ENCODE results near the gene UMAD1. TPM values are rescaled to one million over a fixed set of nuclear protein-coding genes. Genes with fewer than 3 reads are reported as not detected.

The UMAD1 gene
- total RNA-seq, 4 donors from 2014 or later = 5.6 to 13.2 (median 12.1) TPM

DNA sequence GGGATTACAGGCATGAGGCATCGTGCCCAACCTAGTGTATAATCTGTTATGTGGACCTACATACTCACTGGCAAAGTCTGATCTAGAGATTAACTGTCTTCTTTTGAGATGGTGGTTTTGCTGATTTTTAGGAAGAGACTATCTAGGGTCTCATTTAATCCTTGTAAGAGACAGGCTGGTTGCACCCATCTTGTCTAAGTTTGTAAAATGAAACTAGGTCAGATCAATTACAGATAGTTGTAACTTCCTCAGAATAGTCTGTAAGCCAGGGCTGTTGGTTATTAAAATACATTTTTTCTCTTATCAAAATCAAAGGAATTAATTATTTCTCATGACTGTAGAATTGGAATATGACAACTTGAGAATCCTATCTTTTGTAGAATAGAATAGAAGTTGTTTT lies 142.4 kb downstream of the UMAD1 start:
- TF ChIP-seq, protein P1, sequence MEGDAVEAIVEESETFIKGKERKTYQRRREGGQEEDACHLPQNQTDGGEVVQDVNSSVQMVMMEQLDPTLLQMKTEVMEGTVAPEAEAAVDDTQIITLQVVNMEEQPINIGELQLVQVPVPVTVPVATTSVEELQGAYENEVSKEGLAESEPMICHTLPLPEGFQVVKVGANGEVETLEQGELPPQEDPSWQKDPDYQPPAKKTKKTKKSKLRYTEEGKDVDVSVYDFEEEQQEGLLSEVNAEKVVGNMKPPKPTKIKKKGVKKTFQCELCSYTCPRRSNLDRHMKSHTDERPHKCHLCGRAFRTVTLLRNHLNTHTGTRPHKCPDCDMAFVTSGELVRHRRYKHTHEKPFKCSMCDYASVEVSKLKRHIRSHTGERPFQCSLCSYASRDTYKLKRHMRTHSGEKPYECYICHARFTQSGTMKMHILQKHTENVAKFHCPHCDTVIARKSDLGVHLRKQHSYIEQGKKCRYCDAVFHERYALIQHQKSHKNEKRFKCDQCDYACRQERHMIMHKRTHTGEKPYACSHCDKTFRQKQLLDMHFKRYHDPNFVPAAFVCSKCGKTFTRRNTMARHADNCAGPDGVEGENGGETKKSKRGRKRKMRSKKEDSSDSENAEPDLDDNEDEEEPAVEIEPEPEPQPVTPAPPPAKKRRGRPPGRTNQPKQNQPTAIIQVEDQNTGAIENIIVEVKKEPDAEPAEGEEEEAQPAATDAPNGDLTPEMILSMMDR (IDR thresholded peaks at IDR 0.05) = no peak

DNA sequence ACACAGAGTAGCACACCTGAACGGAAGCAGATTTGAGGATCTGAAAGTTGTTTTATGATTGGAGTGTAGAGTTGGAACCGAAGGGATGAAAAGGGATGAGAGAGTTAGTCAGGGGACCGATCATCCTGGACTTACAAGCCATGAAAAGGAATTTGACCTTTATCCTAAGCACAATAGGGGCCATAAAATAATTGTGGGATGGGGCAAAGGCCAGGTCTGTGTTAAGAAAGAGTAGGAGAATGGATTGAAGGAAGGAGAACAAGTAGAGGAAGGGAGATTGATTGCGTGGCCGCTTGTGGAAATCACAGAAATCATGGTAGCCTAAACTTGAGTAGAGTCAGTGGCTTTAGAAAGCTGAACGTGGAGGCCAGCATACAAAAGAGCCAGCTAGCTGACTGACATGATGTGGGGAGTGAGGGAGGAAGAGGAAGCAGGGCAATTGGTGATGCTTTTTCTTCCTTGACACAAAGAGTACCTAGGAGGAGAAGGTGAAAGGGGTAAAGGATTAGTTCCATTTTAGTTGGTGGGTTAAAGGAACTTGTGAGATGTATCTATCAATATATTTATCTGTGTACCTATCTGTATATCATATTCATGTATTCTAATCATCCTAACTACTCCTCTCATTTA lies 144.9 kb downstream of the UMAD1 start:
- DNase-seq (ENCODE audit: low spot score) (no peak), ATAC-seq (ENCODE audit: low FRiP score) (no peak)
- TF ChIP-seq, protein P1 (IDR thresholded peaks at IDR 0.05) = no peak

More for the DNA sequence above, 142.4 kb downstream of the UMAD1 start:
- ATAC-seq (ENCODE audit: low FRiP score) (no peak), DNase-seq (ENCODE audit: low spot score) (no peak)

DNA sequence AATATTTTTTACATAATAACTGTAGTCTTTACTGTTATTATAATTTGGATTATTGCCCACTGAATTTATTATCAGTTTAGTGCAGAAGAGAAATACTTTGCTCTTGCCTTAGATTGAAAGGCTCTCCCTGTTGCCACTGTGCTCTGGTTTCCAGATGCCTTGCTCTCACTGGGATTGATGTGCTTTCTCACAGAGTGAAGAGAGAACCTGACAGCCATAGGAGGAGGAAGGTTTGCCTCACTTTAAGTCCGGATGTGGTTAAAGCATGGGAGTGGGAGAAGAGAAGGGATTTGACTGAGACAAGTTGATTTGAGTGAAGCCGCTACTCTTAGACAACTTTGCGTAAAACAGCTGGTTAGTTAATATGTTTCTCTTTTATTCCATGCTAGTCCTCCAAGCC lies 146.0 kb downstream of the UMAD1 start:
- ATAC-seq (ENCODE audit: low FRiP score) (no peak), DNase-seq (ENCODE audit: low spot score) (no peak)
- TF ChIP-seq, protein P1 (IDR thresholded peaks at IDR 0.05) = no peak

DNA sequence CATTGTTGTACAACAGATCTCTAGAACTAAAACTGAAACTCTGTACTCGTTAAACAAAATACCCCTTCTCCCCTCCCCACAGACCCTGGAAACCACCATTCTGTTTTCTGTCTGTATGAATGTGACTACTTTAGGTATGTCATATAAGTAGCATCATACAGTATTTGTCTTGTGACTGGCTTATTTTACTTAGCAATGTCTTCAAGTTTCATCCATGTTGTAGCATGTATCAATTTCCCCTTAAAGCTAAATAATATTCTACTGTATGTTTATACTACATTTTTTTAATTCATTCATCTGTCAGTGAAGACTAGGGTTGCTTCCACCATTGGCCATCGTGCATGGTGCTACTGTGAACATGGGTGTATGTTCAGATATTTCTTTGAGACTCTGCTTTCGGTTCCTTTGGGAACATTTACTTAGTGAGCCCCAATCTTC lies 149.0 kb downstream of the UMAD1 start:
- no peak for DNase-seq (ENCODE audit: low spot score)
- no peak for ATAC-seq (ENCODE audit: low FRiP score)
- TF ChIP-seq, protein P1 (IDR thresholded peaks at IDR 0.05) = no peak

DNA sequence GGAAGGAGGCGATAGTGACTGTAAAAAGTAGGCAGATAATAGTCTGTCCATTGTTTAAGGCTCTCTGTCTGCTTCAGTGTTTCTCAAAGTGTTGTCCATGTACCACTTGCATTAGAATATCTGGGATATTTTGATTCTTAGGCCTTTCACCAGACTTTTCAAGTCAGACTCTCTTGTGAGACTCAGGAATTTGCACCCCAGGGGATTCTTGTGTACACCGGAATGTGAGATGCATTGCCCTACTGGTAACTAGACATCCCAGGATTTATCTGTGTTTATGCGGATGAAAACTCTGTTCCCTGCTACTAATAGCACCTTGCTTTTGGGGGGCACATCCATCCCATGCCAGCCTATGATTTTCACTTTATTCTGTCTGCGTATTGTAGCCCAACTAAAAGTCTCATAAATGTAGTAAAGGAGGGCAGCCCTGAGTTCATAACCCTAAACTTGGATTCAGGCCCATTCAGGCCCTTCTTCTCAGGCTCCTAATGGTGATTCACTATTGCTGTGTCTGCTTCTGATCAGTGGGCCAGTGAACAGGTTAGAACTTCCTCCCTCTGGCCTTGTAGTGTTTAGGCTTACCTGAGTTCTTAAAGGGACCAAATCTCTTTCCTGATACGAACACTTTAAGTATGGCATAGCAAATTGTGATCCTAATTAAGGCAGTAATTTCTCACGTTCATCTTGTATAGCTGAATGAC lies 149.6 kb downstream of the UMAD1 start:
- TF ChIP-seq, protein P1 (IDR thresholded peaks at IDR 0.05) = no peak

DNA sequence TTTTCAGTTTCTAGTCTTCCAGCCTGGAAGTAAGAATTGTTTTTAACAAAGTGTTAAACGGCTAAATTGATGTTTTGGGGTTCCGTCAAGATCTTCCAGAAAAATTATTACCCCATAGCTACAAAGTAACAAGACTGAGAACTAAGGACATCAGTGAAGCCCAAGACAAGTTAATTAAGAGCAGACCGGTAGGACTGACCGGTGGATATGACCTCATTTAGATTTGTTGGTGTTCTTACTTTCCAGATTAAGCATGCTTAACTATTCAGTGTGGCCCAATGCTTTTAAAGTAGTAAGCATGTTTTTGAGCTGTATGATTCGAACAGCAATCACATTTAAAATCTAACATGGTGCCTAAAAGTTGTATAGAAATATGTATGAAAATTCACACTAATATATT lies 151.0 kb downstream of the UMAD1 start:
- no peak for DNase-seq (ENCODE audit: low spot score)
- no peak for ATAC-seq (ENCODE audit: low FRiP score)
- TF ChIP-seq, protein P1 (IDR thresholded peaks at IDR 0.05) = no peak

More for the DNA sequence above, 149.6 kb downstream of the UMAD1 start:
- no peak for DNase-seq (ENCODE audit: low spot score)
- ATAC-seq (ENCODE audit: low FRiP score) = no peak

DNA sequence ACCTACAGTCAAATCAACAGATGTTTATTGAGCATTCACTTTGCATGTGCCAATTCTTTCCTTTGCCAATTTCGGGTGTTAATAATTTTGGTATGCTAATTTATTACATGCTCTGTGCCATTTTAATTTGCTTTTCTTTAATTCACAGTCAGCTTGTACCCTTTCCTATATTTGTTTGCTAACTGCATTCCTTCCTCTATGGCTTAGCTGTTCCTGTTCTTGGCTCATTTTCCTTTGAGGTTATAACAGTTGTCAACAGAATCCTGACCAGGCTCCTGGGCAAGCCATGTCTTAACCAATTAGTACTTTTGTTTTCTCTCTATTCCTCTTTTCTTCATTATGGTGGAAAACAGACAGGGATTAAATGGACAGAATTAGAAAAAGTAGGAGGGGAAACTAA lies 151.5 kb downstream of the UMAD1 start:
- ATAC-seq (ENCODE audit: low FRiP score) = no peak
- TF ChIP-seq, protein P1 (IDR thresholded peaks at IDR 0.05) = no peak
- no peak for DNase-seq (ENCODE audit: low spot score)
